Amniotic epithelial cell (primary cell): ENCODE results near the gene TCP10L.
"Not testable (repeated sequence)": the region's sequence is repeated elsewhere in the genome, so short reads cannot be mapped to it uniquely, and the experiment has no call there.

Experiments
- DNase-seq: peaks from one replicate; pipeline ENCODE4 v3.0.0-alpha.2; 2010; ENCODE audit warnings: low read depth

Gene TCP10L

GRCh38 chr21:32585970-32586369, 647 bp upstream of the TCP10L start:
- no peak for DNase-seq

DNA sequence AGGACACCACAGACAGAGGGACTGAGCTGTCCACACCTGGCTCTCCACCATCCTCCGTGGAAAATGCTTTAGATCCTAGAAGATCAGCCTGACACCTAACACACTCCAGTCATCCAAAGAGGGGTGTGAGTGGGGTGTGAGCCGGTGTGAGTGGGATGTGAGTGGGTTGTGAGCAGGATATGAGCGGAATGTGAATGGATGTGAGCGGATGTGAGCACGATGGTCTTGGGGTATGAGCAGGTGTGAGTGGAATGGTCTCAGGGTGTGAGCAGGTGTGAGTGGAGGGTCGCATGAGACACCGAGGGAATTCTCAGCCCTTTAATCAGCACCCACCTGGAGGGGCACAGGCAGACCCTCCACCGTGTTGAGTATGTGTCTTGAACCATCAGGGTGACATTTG, 851 bp downstream of the TCP10L start:
- DNase-seq: no peak

DNA sequence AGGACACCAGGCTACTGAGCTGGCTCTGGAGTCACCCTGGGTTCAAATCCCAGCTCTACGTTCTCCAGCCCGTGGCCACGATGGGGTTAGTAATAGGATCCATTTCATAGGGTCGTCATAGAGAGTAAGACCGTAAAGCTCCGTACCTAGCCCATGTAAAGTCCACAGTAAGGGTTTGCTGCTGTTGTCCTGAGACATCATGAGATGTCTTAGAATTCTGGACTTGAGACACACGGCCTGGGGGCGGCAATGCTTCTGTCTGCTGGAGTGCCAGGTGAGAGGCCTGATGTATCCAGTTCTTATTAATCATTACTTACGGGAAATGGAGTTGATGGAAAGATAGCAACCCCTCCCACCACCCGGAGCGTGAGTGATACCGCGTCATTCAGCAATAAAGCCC, 3.6 kb downstream of the TCP10L start:
- DNase-seq: no peak

GRCh38 chr21:32580949-32581348, 4.4 kb downstream of the TCP10L start:
- no peak for DNase-seq

GRCh38 chr21:32578107-32578691, 7.1 kb downstream of the TCP10L start:
- DNase-seq: no peak

DNA sequence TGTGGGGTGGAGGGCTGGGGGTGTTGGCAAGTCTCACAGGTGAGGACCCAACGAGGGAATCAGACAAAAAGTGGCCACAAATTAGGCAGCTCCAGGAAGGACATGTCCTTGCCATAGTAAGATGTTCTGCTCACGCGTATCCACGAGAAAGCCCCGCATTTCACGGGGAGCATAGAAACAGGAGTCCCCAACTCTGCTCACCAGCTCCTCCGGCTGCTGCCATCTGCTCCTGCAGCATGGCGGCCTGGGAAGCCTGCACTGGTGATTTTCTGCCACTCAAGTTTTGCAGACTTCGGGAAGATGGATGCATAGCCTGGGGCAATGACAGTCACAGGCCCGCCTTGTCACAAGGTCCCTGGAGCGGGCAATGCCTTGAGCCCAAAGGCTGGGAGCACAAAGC, 9.3 kb downstream of the TCP10L start:
- DNase-seq: no peak

DNA sequence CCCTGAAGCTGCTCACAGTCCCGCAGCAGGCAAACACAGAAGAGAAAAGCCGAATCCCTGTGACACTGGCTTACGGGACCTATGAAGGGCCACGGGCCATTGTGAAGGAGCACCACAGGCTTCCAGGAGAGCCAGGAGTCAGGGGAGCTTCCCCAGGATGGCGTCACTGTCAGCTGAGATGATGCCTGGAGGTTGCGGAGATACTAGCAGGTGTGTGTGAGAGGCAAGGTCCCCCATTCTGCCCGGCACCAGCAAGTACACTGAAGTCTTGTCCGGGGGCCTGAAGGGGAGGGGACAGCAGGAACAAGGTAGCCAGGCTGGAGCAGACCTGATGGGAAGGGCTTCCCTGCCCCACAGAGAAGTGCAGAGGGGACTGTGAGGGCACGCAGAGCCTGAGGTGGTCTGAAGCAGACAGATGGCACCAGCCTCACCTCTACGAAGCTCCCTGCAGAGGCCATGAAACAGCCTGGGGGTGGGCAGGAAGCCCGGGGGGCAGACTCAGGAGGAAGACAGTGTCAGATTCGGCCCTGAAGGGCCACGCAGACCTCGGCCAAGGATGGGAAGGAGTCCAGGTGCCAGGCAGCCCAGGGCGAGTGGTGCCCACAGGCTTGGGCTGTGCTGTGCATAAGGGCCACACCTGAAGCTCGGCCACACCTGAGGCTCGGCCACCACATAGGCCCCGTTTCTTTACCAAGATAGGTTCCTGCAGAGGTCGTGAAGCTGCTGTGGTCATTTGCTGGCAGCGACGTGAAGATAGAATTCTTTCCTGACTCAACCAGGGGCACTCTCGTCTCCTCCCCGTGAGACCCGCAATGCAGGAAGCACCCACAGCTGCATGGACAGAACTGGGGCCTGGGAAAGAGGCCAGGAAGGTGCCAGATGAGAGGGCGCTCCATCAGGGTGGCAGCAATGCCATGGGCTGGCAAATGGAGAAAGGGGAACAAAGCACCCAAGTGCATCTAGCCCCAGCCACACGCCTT, 10.1 kb downstream of the TCP10L start:
- no peak for DNase-seq

DNA sequence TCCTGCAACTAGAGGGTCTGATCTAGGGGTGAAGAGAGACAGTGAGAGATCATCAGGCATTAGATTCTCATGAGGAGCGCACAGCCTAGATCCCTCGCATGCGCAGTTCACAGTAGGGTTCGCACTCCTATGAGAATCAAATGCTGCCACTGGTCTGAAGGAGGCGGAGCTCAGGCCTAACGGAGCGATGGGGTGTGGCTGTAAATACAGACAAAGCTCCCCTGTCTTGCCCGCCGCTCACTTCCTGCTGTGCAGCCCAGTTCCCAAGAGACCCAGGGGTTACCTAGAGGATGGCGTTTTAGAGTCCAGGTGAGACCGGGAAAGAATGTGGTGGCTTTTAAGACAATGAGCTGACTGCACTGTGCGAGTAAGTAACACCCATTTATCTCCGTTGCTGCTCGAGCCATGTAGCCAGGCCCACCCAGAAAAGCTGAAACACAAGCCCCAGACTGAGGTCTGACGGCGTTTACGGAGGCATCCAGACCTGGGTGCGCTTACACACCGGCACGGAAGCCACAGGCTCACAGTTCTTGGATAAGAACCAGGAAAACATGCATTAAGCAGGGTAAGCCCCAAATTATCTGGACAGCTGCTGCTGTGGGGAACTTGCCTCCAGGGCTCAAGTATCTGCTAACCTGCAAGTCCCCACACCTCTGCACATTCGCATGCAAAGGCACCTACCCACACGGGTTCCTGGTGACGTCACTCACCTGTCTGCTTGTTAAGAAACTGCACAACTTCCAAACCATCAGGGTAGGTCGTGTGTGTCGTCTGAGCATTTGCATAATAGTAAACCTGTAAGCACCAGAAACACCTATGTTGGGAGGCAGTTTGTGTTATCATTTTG, 12.5 kb downstream of the TCP10L start:
- no peak for DNase-seq

DNA sequence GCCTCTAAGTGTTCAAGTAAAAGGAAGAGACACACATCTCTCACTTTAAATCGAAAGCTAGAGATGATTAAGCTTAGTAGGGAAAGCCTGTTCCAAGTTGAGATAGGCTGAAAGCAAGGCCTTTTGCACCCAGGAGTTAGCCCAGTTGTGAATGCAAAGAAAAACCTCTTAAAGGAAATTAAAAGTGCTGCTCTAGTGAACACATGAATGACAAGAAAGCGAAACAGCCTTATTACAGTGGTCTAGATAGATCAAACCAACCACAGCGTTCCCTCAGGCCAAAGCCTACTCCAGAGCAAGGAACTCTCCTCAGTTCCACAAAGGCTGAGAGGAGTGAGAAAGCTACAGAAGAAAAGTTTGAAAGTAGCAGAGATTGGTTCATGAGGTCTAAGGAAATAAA, 14.9 kb downstream of the TCP10L start:
- DNase-seq: no peak

DNA sequence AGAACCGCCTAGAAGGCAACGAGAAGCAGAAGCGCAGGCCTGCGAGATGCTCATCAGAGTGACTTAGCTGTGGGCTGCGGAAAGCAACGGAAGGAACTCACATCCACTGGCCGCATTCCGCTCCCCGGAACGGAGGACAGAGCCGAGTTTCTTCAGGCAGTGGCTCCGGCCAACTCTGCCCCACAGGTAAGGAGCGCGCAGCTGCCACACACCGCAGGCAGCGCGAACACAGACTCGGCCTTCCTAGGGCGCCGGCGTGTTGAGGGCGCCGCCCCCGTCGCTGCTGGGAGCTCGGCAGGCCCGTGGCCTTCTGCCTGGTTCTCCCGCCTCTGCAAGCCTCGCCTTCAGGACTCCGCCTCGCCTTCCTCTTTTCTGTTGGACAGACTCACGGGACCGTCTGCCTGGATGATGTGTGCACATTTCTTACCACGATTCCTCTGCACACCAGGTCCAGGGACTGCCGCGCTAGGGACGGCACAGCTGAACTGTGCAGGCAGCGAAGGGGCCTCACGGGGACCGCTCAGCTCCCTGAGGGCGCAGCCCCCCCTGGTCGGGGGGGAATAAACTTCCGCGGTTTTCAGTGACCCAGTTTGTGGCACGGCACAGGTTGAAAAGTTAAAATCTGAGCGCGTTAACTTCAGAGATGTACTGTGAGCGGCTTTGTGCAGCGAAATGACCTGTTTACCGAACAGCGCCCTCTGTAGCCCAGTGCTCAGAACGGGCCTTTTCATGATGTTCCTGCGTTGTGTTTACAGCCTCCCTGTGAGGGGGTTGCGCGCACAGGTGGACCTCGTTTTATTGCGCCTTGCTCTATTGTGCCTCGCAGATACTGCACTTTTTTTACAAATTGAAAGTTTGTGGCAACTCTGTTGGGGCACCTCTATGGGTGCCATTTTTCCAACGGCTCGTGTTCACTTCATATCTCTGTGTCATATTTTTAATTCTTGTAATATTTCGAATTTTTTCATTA, 15.8 kb downstream of the TCP10L start:
- DNase-seq: peak; percentile 67

GRCh38 chr21:32567626-32568025, 17.7 kb downstream of the TCP10L start:
- no peak for DNase-seq

GRCh38 chr21:32566741-32567389, 18.5 kb downstream of the TCP10L start:
- DNase-seq: no peak

- peak; percentile 20 for DNase-seq
Measured at GRCh38 chr21:32565856-32566465, 19.4 kb downstream of the TCP10L start.

DNA sequence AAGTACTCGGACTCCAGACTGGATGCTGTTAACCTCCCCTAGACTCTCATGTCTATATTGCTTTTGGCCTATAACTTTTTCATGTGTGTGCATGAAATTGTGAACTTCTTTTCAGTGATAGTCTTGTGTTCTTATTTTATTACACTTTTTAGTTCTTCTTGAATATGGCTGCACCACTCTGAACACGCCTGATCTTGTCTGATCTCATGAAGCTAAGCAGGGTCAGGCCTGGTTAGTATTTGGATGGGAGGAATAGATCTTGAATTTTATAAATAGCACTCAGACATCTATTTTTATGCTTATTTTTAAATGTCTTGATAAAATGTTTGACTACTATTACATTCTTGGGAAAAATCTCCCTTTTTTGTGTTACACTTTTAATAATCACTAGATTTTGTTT, 22.4 kb downstream of the TCP10L start:
- DNase-seq: no peak

DNA sequence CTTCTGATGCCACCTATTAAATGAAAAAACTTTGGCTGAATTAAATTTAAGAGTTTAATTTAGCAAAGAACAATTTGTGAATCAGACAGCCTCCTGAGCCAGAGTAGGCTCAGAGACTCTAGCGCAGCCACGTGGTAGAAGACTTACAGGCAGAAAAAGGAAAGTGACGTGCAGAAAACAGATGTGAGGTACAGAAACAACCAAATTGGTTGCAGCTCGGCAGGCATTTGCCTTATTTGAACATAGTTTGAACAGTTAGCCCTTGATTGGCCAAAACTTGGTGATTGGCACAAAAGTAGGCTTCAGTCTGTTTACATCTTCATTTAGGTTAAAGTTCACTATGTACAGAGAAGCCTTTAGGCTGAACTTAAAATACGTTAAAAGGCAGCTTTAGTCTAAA, 22.9 kb downstream of the TCP10L start:
- peak; percentile 50 for DNase-seq

- not testable (repeated sequence) for DNase-seq
Measured at GRCh38 chr21:32561476-32561875, 23.8 kb downstream of the TCP10L start.

DNA sequence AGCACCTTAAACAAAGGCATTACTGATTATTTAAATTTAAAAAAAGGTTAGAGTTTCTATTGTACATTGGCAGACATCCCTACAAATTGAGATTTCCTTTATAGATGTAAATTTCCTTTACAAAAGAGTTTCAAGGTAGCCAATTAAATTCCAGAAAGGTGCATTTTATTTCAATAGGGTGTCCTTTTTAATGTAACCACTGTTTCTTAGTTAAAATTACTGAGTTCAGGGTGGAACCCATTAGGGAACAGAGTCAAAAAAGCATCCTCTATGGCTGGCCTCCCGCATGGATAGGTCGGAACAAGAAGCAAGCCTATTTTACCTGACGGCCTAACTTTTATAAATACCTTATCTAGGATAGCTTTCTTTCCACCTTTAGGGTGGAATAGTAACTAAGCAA, 24.4 kb downstream of the TCP10L start:
- DNase-seq: no peak

DNA sequence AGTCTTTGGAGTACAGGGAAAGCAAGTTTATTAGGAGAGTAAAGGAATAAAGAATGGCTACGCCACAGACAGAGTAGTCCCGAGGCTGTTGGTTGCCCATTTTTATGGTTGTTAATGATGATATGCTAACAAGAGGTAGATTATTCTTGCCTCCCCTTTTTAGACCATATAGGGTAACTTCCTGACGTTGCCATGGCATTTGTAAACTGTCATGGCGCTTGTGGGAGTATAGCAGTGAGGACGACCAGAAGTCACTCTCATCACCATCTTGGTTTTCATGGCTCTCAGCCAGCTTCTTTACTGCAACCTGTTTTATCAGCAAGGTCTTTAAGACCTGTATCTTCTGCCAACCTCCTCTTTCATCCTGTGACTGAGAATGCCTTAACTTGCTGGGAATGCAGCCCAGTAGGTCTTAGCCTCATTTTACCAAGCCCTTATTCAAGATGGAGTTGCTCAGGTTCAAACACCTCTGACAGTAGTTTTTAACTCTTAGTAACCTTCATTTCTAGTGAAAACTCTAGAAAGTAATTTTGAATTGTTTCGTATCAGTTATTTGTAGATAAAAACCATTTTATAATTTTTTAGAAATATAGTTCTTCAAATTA, 26.2 kb downstream of the TCP10L start:
- no peak for DNase-seq

GRCh38 chr21:32558106-32558505, 27.2 kb downstream of the TCP10L start:
- DNase-seq: no peak
